WTC11 (cell line): ENCODE results near the gene S1PR5. TPM values are rescaled to one million over a fixed set of nuclear protein-coding genes. Genes with fewer than 3 reads are reported as not detected.

ENCODE experiments used
- CBFB ChIP-seq: sonication (generic); formaldehyde crosslinking; IDR thresholded peaks from 2 replicates; pipeline ENCODE4 v1.8.1; 2022; ENCODE audit warnings: mild to moderate bottlenecking, low read depth, missing genetic modification reagents
- CREB1 ChIP-seq: sonication (generic); formaldehyde crosslinking; IDR thresholded peaks from 2 replicates; pipeline ENCODE4 v1.8.0; 2023; ENCODE audit warnings: mild to moderate bottlenecking, missing genetic modification reagents
- GRHL2 ChIP-seq: fragments of 250-450 bp; sonication (Bioruptor Pico); IDR thresholded peaks from 2 replicates; pipeline ENCODE4 v1.8.0; 2022; ENCODE audit warnings: mild to moderate bottlenecking, moderate library complexity; ENCODE audit not compliant: insufficient replicate concordance, severe bottlenecking
- KAT7 ChIP-seq: sonication (generic); formaldehyde crosslinking; IDR thresholded peaks from 2 replicates; pipeline ENCODE4 v1.8.1; 2023; ENCODE audit warnings: missing genetic modification reagents, mild to moderate bottlenecking, borderline replicate concordance
- MYBL2 ChIP-seq: sonication (generic); formaldehyde crosslinking; IDR thresholded peaks from 2 replicates; pipeline ENCODE4 v1.8.1; 2023; ENCODE audit warnings: mild to moderate bottlenecking, moderate library complexity, missing genetic modification reagents
- NFATC4 ChIP-seq: fragments of 250-450 bp; sonication (Bioruptor Pico); IDR thresholded peaks from 2 replicates; pipeline ENCODE4 v1.9.0; 2021; ENCODE audit warnings: mild to moderate bottlenecking
- SMAD3 ChIP-seq: sonication (generic); formaldehyde crosslinking; IDR thresholded peaks from 2 replicates; pipeline ENCODE4 v1.8.0; 2022; ENCODE audit warnings: missing genetic modification reagents, mild to moderate bottlenecking, borderline replicate concordance
- SMAD4 ChIP-seq: sonication (generic); formaldehyde crosslinking; IDR thresholded peaks from 2 replicates; pipeline ENCODE4 v1.8.0; 2022; ENCODE audit warnings: mild to moderate bottlenecking, missing genetic modification reagents
- TEAD1 ChIP-seq: sonication (generic); formaldehyde crosslinking; IDR thresholded peaks from 2 replicates; pipeline ENCODE4 v1.8.0; 2022; ENCODE audit warnings: mild to moderate bottlenecking, missing genetic modification reagents
- TEAD4 ChIP-seq: sonication (generic); formaldehyde crosslinking; IDR thresholded peaks from 2 replicates; pipeline ENCODE4 v1.8.0; 2022; ENCODE audit warnings: mild to moderate bottlenecking, missing genetic modification reagents
- TP53 ChIP-seq: sonication (generic); formaldehyde crosslinking; IDR thresholded peaks from 2 replicates; pipeline ENCODE4 v1.8.1; 2023; ENCODE audit warnings: mild to moderate bottlenecking, missing genetic modification reagents
- ZBTB21 ChIP-seq: sonication (generic); formaldehyde crosslinking; IDR thresholded peaks from 2 replicates; pipeline ENCODE4 v1.8.1; 2023; ENCODE audit warnings: mild to moderate bottlenecking, missing genetic modification reagents, borderline replicate concordance
- ZNF121 ChIP-seq: sonication (generic); formaldehyde crosslinking; IDR thresholded peaks from 2 replicates; pipeline ENCODE4 v1.8.0; 2023; ENCODE audit warnings: missing genetic modification reagents
- ZNF423 ChIP-seq: fragments of 250-450 bp; sonication (Bioruptor Pico); IDR thresholded peaks from 2 replicates; pipeline ENCODE4 v2.1.2; 2022; ENCODE audit warnings: mild to moderate bottlenecking, moderate library complexity
- ZNF671 ChIP-seq: fragments of 250-450 bp; sonication (Bioruptor Pico); IDR thresholded peaks from 2 replicates; pipeline ENCODE4 v1.8.0; 2021; ENCODE audit warnings: mild to moderate bottlenecking
- total RNA-seq: library from RNA; stranded (reverse); gene quantifications from 3 replicates; pipeline ENCODE4 v1.2.3, GENCODE V29; 2021
- TF ChIP-seq, protein P1 (sequence below): sonication (generic); formaldehyde crosslinking; IDR thresholded peaks from 2 replicates; pipeline ENCODE4 v1.8.1; 2022; ENCODE audit warnings: low read depth, mild to moderate bottlenecking, moderate library complexity, missing genetic modification reagents, borderline replicate concordance
- TF ChIP-seq, protein P2 (sequence below): fragments of 250-450 bp; sonication (Bioruptor Pico); IDR thresholded peaks from 2 replicates; pipeline ENCODE4 v1.8.0; 2021; ENCODE audit warnings: mild to moderate bottlenecking
- TF ChIP-seq, protein P3 (sequence below): sonication (generic); formaldehyde crosslinking; conservative IDR thresholded peaks from 2 replicates; pipeline ENCODE4 v1.8.1; 2023; ENCODE audit warnings: mild to moderate bottlenecking, low read depth, missing genetic modification reagents, moderate library complexity
- TF ChIP-seq, protein P4 (sequence below): fragments of 250-450 bp; sonication (Bioruptor Pico); IDR thresholded peaks from 2 replicates; pipeline ENCODE4 v1.9.0; 2021; ENCODE audit warnings: mild to moderate bottlenecking
- TF ChIP-seq, protein P5 (sequence below): sonication (generic); formaldehyde crosslinking; IDR thresholded peaks from 2 replicates; pipeline ENCODE4 v1.8.0; 2022; ENCODE audit warnings: missing genetic modification reagents
- TF ChIP-seq, protein P6 (sequence below): sonication (generic); formaldehyde crosslinking; IDR thresholded peaks from 2 replicates; pipeline ENCODE4 v1.8.1; 2023; ENCODE audit warnings: mild to moderate bottlenecking, moderate library complexity, missing genetic modification reagents
- TF ChIP-seq, protein P7 (sequence below): sonication (generic); formaldehyde crosslinking; conservative IDR thresholded peaks from 2 replicates; pipeline ENCODE4 v1.8.1; 2022; ENCODE audit warnings: mild to moderate bottlenecking, missing genetic modification reagents
- TF ChIP-seq, protein P8 (sequence below): fragments of 250-450 bp; sonication (Bioruptor Pico); IDR thresholded peaks from 2 replicates; pipeline ENCODE4 v1.9.0; 2021; ENCODE audit warnings: mild to moderate bottlenecking, borderline replicate concordance

S1PR5 gene
- total RNA-seq, 1 experiment from 2014 or later: 5.4 TPM

DNA sequence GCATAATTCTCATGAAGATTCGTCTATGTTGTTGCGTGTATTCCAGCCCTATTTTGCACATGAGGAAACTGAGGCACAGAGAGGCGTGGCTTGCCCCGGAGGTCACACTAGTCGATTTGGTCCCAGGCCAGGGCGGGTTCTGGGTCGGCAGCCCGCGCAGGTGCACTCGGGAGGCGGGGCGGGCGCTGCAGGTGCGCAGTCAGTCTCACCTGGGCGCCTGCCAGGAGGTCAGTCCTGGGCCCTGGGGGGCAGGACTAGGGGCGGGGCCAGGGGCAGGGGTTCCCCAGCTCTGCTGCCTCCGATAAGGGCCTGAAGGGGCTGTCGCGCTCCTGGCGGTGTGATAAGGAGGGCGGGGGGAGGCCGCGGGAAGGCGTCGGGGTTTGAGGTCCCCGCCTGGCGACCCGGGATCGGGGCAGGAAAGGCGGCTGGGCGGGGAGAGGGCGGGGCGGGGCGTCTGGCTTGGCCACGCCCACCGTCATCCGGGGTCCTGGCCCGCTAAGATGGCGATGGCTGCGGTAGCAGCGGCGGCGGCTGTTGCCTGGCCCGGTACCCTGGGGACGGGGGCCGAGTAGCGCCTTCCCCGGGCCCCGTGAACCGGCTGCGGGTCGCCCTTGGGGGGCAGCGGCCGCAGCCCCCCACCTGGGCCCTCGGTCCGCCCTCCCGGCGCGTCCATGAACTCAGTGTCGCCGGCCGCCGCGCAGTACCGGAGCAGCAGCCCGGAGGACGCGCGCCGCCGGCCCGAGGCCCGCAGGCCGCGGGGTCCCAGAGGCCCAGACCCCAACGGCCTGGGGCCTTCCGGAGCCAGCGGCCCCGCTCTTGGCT is 26.4 kb upstream of the S1PR5 start, which contains the start of gene ATG4D (continued):
- TF ChIP-seq NFATC4 (no peak), ZNF121 (no peak), CREB1 (no peak), ZBTB21 (CRISPR knock-in tag) (no peak), GRHL2 (no peak), TEAD4 (CRISPR knock-in tag) (no peak), CBFB (CRISPR knock-in tag) (no peak), ZNF423 (CRISPR knock-in tag) (peak; percentile 97), SMAD3 (CRISPR knock-in tag) (no peak), TP53 (CRISPR knock-in tag) (no peak), MYBL2 (peak; percentile 71; the same call in 1 of the 2 replicates), KAT7 (CRISPR knock-in tag) (no peak), SMAD4 (CRISPR knock-in tag) (no peak), ZNF671 (CRISPR knock-in tag) (no peak), TEAD1 (CRISPR knock-in tag) (peak; percentile 30; the same call in 1 of the 2 replicates)
- TF ChIP-seq, protein P1, sequence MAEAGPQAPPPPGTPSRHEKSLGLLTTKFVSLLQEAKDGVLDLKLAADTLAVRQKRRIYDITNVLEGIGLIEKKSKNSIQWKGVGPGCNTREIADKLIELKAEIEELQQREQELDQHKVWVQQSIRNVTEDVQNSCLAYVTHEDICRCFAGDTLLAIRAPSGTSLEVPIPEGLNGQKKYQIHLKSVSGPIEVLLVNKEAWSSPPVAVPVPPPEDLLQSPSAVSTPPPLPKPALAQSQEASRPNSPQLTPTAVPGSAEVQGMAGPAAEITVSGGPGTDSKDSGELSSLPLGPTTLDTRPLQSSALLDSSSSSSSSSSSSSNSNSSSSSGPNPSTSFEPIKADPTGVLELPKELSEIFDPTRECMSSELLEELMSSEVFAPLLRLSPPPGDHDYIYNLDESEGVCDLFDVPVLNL (CRISPR knock-in tag): no peak
- TF ChIP-seq, protein P2, sequence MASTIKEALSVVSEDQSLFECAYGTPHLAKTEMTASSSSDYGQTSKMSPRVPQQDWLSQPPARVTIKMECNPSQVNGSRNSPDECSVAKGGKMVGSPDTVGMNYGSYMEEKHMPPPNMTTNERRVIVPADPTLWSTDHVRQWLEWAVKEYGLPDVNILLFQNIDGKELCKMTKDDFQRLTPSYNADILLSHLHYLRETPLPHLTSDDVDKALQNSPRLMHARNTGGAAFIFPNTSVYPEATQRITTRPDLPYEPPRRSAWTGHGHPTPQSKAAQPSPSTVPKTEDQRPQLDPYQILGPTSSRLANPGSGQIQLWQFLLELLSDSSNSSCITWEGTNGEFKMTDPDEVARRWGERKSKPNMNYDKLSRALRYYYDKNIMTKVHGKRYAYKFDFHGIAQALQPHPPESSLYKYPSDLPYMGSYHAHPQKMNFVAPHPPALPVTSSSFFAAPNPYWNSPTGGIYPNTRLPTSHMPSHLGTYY (CRISPR knock-in tag): no peak
- TF ChIP-seq, protein P3, sequence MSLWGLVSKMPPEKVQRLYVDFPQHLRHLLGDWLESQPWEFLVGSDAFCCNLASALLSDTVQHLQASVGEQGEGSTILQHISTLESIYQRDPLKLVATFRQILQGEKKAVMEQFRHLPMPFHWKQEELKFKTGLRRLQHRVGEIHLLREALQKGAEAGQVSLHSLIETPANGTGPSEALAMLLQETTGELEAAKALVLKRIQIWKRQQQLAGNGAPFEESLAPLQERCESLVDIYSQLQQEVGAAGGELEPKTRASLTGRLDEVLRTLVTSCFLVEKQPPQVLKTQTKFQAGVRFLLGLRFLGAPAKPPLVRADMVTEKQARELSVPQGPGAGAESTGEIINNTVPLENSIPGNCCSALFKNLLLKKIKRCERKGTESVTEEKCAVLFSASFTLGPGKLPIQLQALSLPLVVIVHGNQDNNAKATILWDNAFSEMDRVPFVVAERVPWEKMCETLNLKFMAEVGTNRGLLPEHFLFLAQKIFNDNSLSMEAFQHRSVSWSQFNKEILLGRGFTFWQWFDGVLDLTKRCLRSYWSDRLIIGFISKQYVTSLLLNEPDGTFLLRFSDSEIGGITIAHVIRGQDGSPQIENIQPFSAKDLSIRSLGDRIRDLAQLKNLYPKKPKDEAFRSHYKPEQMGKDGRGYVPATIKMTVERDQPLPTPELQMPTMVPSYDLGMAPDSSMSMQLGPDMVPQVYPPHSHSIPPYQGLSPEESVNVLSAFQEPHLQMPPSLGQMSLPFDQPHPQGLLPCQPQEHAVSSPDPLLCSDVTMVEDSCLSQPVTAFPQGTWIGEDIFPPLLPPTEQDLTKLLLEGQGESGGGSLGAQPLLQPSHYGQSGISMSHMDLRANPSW (CRISPR knock-in tag): no peak
- TF ChIP-seq, protein P4, sequence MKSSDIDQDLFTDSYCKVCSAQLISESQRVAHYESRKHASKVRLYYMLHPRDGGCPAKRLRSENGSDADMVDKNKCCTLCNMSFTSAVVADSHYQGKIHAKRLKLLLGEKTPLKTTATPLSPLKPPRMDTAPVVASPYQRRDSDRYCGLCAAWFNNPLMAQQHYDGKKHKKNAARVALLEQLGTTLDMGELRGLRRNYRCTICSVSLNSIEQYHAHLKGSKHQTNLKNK (CRISPR knock-in tag): no peak
- TF ChIP-seq, protein P5, sequence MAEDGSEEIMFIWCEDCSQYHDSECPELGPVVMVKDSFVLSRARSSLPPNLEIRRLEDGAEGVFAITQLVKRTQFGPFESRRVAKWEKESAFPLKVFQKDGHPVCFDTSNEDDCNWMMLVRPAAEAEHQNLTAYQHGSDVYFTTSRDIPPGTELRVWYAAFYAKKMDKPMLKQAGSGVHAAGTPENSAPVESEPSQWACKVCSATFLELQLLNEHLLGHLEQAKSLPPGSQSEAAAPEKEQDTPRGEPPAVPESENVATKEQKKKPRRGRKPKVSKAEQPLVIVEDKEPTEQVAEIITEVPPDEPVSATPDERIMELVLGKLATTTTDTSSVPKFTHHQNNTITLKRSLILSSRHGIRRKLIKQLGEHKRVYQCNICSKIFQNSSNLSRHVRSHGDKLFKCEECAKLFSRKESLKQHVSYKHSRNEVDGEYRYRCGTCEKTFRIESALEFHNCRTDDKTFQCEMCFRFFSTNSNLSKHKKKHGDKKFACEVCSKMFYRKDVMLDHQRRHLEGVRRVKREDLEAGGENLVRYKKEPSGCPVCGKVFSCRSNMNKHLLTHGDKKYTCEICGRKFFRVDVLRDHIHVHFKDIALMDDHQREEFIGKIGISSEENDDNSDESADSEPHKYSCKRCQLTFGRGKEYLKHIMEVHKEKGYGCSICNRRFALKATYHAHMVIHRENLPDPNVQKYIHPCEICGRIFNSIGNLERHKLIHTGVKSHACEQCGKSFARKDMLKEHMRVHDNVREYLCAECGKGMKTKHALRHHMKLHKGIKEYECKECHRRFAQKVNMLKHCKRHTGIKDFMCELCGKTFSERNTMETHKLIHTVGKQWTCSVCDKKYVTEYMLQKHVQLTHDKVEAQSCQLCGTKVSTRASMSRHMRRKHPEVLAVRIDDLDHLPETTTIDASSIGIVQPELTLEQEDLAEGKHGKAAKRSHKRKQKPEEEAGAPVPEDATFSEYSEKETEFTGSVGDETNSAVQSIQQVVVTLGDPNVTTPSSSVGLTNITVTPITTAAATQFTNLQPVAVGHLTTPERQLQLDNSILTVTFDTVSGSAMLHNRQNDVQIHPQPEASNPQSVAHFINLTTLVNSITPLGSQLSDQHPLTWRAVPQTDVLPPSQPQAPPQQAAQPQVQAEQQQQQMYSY (CRISPR knock-in tag): no peak
- TF ChIP-seq, protein P6, sequence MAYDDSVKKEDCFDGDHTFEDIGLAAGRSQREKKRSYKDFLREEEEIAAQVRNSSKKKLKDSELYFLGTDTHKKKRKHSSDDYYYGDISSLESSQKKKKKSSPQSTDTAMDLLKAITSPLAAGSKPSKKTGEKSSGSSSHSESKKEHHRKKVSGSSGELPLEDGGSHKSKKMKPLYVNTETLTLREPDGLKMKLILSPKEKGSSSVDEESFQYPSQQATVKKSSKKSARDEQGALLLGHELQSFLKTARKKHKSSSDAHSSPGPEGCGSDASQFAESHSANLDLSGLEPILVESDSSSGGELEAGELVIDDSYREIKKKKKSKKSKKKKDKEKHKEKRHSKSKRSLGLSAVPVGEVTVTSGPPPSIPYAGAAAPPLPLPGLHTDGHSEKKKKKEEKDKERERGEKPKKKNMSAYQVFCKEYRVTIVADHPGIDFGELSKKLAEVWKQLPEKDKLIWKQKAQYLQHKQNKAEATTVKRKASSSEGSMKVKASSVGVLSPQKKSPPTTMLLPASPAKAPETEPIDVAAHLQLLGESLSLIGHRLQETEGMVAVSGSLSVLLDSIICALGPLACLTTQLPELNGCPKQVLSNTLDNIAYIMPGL: no peak
- TF ChIP-seq, protein P7, sequence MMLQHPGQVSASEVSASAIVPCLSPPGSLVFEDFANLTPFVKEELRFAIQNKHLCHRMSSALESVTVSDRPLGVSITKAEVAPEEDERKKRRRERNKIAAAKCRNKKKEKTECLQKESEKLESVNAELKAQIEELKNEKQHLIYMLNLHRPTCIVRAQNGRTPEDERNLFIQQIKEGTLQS (CRISPR knock-in tag): no peak
- TF ChIP-seq, protein P8, sequence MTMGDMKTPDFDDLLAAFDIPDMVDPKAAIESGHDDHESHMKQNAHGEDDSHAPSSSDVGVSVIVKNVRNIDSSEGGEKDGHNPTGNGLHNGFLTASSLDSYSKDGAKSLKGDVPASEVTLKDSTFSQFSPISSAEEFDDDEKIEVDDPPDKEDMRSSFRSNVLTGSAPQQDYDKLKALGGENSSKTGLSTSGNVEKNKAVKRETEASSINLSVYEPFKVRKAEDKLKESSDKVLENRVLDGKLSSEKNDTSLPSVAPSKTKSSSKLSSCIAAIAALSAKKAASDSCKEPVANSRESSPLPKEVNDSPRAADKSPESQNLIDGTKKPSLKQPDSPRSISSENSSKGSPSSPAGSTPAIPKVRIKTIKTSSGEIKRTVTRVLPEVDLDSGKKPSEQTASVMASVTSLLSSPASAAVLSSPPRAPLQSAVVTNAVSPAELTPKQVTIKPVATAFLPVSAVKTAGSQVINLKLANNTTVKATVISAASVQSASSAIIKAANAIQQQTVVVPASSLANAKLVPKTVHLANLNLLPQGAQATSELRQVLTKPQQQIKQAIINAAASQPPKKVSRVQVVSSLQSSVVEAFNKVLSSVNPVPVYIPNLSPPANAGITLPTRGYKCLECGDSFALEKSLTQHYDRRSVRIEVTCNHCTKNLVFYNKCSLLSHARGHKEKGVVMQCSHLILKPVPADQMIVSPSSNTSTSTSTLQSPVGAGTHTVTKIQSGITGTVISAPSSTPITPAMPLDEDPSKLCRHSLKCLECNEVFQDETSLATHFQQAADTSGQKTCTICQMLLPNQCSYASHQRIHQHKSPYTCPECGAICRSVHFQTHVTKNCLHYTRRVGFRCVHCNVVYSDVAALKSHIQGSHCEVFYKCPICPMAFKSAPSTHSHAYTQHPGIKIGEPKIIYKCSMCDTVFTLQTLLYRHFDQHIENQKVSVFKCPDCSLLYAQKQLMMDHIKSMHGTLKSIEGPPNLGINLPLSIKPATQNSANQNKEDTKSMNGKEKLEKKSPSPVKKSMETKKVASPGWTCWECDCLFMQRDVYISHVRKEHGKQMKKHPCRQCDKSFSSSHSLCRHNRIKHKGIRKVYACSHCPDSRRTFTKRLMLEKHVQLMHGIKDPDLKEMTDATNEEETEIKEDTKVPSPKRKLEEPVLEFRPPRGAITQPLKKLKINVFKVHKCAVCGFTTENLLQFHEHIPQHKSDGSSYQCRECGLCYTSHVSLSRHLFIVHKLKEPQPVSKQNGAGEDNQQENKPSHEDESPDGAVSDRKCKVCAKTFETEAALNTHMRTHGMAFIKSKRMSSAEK (CRISPR knock-in tag): no peak
